Adrenal gland (tissue), 12 donors: ENCODE data around the gene ATRN. TPM values are rescaled to one million over a fixed set of nuclear protein-coding genes. Genes with fewer than 3 reads are reported as not detected.
"Not testable (repeated sequence)": the region's sequence is repeated elsewhere in the genome, so short reads cannot be mapped to it uniquely, and the experiment has no call there.

Source experiments
- DNase-seq, 7 donors: peaks; one replicate each; pipeline ENCODE4 v3.0.0-alpha.2; 2019 to 2020
- H3K27ac ChIP-seq, 5 donors: fragments of 200-600 bp; sonication (generic) in 4 of 5; 1 replicate in 3 of 5; 2 replicates in 2 of 5; pipeline versions ENCODE4 v1.5.1 to v1.8.0; 2016 to 2020; ENCODE audit warnings: mild to moderate bottlenecking in 1 of 5
- H3K27me3 ChIP-seq: fragments of 200-600 bp; 2 replicates; pipeline ENCODE4 v1.8.0; 2021
- H3K36me3 ChIP-seq, 2 donors: fragments of 200-600 bp; replicated peaks in 1 of 2; 1 replicate in 1 of 2; 2 replicates in 1 of 2; pipeline versions ENCODE4 v1.5.1 to v1.8.0; 2018 to 2022
- H3K4me1 ChIP-seq, 2 donors: fragments of 200-600 bp; replicated peaks in 1 of 2; 1 replicate in 1 of 2; 2 replicates in 1 of 2; pipeline versions ENCODE4 v1.5.1 to v1.8.0; 2018 to 2021
- H3K4me3 ChIP-seq, 4 donors: fragments of 200-600 bp; sonication (generic) in 3 of 4; one replicate each; pipeline ENCODE4 v1.5.1; 2016 to 2018
- H3K9me3 ChIP-seq, 3 donors: fragments of 200-600 bp; sonication (generic) in 1 of 3; replicated peaks in 1 of 3; 1 replicate in 2 of 3; 2 replicates in 1 of 3; pipeline versions ENCODE4 v1.5.1 to v1.8.0; 2016 to 2021
- CTCF ChIP-seq, 6 experiments: fragments of 450-650 bp in 4 of 6; fragments of 200-600 bp in 2 of 6; sonication (generic) in 1 of 6; IDR thresholded peaks; 1 replicate in 5 of 6; 2 replicates in 1 of 6; pipeline versions ENCODE4 v1.5.1 to v1.8.0; 2016 to 2021; ENCODE audit warnings: antibody characterized with exemption in 6 of 6, mild to moderate bottlenecking in 2 of 6, moderate library complexity in 1 of 6
- POLR2A ChIP-seq, 2 donors: fragments of 450-650 bp; IDR thresholded peaks; one replicate each; pipeline ENCODE4 v1.6.1; 2017; ENCODE audit warnings: antibody characterized with exemption in 2 of 2, mild to moderate bottlenecking in 2 of 2, moderate library complexity in 1 of 2
- WGBS, 4 donors: extraction: QIAGEN DNeasy Blood & Tissue Kit in 2 of 4; methylation state at CpG; one replicate each; pipeline versions ENCODE4 v1.1.5 to v1.1.7; 2013 to 2017; 5-methylcytosine and 5-hydroxymethylcytosine counted together
- intact Hi-C, 2 donors: fragments of 100-400 bp; cut with DNase I; formaldehyde crosslinking; loops; one replicate each; pipeline versions ENCODE4 v1.14.1 to v1.15.0; 2022 to 2023
- polyA plus RNA-seq, 3 donors: library from polyadenylated mRNA; stranded (reverse); fragments of 200-250 nt in 2 of 3; fragments of 350-450 nt in 1 of 3; fragmentation: Illumina TruSeq in 1 of 3; extraction: RNeasy Lipid Tissue Mini Kit (QIAGEN cat#74804) in 1 of 3; gene quantifications; one replicate each; pipeline ENCODE4 v1.2.3, GENCODE V29; 2013 to 2014
- total RNA-seq, 9 donors: library from RNA; depleted of rRNA in 4 of 9; stranded (reverse); fragments of >200 nt in 4 of 9; fragments of 120-200 nt in 1 of 9; fragmentation: NEBNext Ultra II Directional in 1 of 9; extraction: Animal tissue kit (Norgen Biotek cat#: 25700) in 1 of 9; gene quantifications; one replicate each; pipeline versions ENCODE4 v1.1.0 to v1.2.4, GENCODE V29; 2013 to 2023
- donor health status: healthy with polysubstance abuse.
- donor health status: Bipolar disorder and iron deficiency.
- donor health status: DM: yes; HTN: yes; CAD: no.
- donor health status: DM: no; HTN: no; CAD: no.
- donor health status: DM: no; HTN: no; CAD: no.
- donor health status: DM: yes; HTN: yes; CAD: no.

The ATRN gene
- total and polyA plus RNA-seq, 12 donors = 6.2 to 81.1 (median 51.6) TPM

- peaks cover 0 to 6% of the 10 kb centered on the region in 2 donors for H3K36me3 ChIP-seq
- intact Hi-C loops = no loop called here
- 89 to 95% (median 91%) methylated on average over 9 of the region's 9 CpGs for WGBS, 4 donors
- TF ChIP-seq POLR2A (IDR thresholded peaks at IDR 0.05) (no peak), CTCF (IDR thresholded peaks at IDR 0.05) (no peak)
- no peak for DNase-seq
- no peaks in the 10 kb centered on the region for H3K9me3 ChIP-seq
- no peak overlapping the region for H3K27ac ChIP-seq
- H3K4me3 ChIP-seq = no peak overlapping the region
- no peaks in the 10 kb centered on the region for H3K27me3 ChIP-seq
- no peaks in the 10 kb centered on the region for H3K4me1 ChIP-seq
Observed at GRCh38 chr20:3613821-3614440, 143.1 kb downstream of the ATRN start.

DNA sequence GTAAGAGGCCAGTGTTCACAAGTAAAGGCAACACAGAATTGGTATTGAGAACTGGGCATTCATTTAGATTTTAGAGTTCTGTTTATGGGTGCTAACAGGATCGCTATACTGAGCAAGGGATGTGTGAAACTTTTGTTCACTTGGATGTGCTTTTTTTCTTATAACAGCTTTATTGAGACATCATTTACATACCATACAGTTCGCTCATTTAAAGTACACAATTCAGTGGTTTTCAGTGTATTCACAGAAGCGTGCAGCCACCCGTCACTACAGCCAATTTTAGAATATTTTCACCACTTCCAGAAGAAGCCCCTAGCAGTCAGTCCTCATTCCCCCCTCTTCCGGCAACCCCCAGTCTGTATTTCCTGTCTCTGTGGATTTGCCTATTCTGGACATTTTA lies 143.6 kb downstream of the ATRN start:
- no peak for TF ChIP-seq POLR2A (IDR thresholded peaks at IDR 0.05)
- TF ChIP-seq CTCF (IDR thresholded peaks at IDR 0.05) = no peak
- H3K27ac ChIP-seq = no peak overlapping the region
- H3K9me3 ChIP-seq = no peaks in the 10 kb centered on the region
- DNase-seq = no peak
- intact Hi-C loops = no loop called here
- 95 to 97% (median 96%) methylated on average over 5 of the region's 5 CpGs for WGBS, 4 donors
- H3K36me3 ChIP-seq = peaks cover 0 to 6% of the 10 kb centered on the region in 2 donors
- no peaks in the 10 kb centered on the region for H3K4me1 ChIP-seq
- no peaks in the 10 kb centered on the region for H3K27me3 ChIP-seq
- H3K4me3 ChIP-seq = no peak overlapping the region

DNA sequence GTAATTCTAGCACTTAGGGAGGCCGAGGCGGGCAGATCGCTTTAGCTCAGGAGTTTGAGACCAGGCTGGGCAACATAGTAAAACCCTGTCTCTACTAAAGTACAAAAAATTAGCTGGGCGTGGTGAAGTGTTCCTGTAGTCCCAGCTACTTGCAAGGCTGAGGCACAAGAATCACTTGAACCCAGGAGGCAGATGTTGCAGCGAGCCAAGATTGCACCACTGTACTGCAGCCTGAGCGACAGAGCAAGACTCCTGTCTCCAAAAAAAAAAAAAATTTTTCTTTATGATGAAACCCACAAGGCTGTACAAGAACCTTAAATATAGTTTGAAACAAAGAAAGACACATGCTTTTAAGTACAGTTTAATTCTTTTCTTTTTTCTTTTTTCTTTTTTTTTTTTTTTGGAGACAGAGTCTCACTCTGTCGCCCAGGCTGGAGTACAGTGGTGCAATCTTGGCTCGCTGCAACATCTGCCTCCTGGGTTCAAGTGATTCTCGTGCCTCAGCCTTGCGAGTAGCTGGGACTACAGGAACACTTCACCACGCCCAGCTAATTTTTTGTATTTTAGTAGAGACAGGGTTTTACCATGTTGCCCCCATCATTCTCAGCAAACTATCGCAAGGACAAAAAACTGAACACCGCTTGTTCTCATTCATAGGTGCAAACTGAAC lies 144.5 kb downstream of the ATRN start:
- H3K4me1 ChIP-seq, intact Hi-C loops, H3K36me3 ChIP-seq, H3K4me3 ChIP-seq, H3K9me3 ChIP-seq, H3K27me3 ChIP-seq, DNase-seq, H3K27ac ChIP-seq: not testable (repeated sequence)
- WGBS, 4 donors = 94 to 98% (median 96%) methylated on average over 13 of the region's 13 CpGs

DNA sequence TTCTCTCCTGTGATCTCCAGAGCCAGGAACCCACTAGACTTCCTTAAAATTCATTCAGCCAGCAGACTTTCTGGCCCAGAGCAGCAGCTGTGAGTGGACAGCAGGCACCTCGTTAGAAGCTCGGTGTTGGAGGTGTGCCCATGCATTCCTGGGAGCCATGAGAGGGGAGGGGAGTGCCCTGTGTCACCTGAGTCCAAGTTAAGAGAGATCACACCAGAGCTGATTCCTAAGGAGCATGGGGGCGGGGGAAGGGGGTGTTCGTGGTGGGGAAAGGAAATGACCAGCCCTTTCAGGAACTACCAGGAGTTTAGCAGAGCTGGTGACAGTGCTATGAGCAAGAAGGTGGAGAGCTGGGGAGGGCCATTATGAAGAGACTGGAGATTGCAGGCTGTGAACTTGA lies 145.4 kb downstream of the ATRN start:
- intact Hi-C loops = no loop called here
- no peaks in the 10 kb centered on the region for H3K27me3 ChIP-seq
- peak in 1 of 7 donors; percentile 19 for DNase-seq
- no peak overlapping the region for H3K27ac ChIP-seq
- TF ChIP-seq POLR2A (IDR thresholded peaks at IDR 0.05) = no peak
- TF ChIP-seq CTCF (IDR thresholded peaks at IDR 0.05) = no peak
- no peaks in the 10 kb centered on the region for H3K9me3 ChIP-seq
- no peak overlapping the region for H3K4me3 ChIP-seq
- 51 to 84% (median 68%) methylated on average over 4 of the region's 4 CpGs for WGBS, 4 donors
- H3K36me3 ChIP-seq = peaks cover 0 to 6% of the 10 kb centered on the region in 2 donors
- H3K4me1 ChIP-seq = no peaks in the 10 kb centered on the region

- DNase-seq = no peak
- no peak overlapping the region for H3K4me3 ChIP-seq
- H3K27me3 ChIP-seq = no peaks in the 10 kb centered on the region
- H3K27ac ChIP-seq = no peak overlapping the region
- no peaks in the 10 kb centered on the region for H3K9me3 ChIP-seq
- H3K4me1 ChIP-seq = no peaks in the 10 kb centered on the region
- TF ChIP-seq POLR2A (IDR thresholded peaks at IDR 0.05) = no peak
- TF ChIP-seq CTCF (IDR thresholded peaks at IDR 0.05) = no peak
- intact Hi-C loops = no loop called here
- WGBS, 4 donors = 89 to 96% (median 95%) methylated on average over 8 of the region's 8 CpGs
- H3K36me3 ChIP-seq = peaks cover 0 to 18% of the 10 kb centered on the region in 2 donors
Observed at GRCh38 chr20:3621111-3621510, 150.3 kb downstream of the ATRN start.
